AG04450 (cell line): ENCODE results near the gene SYT3. TPM values are rescaled to one million over a fixed set of nuclear protein-coding genes. Genes with fewer than 3 reads are reported as not detected.
"Not testable (repeated sequence)": the region's sequence is repeated elsewhere in the genome, so short reads cannot be mapped to it uniquely, and the experiment has no call there.

ENCODE experiments used
- CTCF ChIA-PET: fragments of 300-600, 350-600 bp; formaldehyde crosslinking; extraction: SDS; loops from one replicate; lab custom pipeline; 2022; ENCODE audit warnings: antibody characterized with exemption, inconsistent platforms; lab: Charles Lee
- POLR2A ChIA-PET: fragments of 350-600 bp; formaldehyde crosslinking; extraction: SDS; loops from one replicate; lab custom pipeline; 2021; ENCODE audit warnings: antibody characterized with exemption, inconsistent platforms; lab: Yijun Ruan, JAX
- DNase-seq: peaks from one replicate; pipeline ENCODE4 v3.0.0-alpha.2; 2011; ENCODE audit warnings: low read depth, low spot score
- H3K27ac ChIP-seq: one replicate; pipeline ENCODE4 v1.5.1; 2012; ENCODE audit warnings: low read depth, low read length, control low read depth
- H3K27me3 ChIP-seq: one replicate; pipeline ENCODE4 v1.6.0; 2012; ENCODE audit warnings: low read length; ENCODE audit not compliant: control insufficient read depth, insufficient read depth
- H3K4me3 ChIP-seq: 2 replicates; pipeline ENCODE4 v1.5.1; 2011; ENCODE audit warnings: mild to moderate bottlenecking, low read depth, low read length, control low read depth
- H3K9me3 ChIP-seq: 2 replicates; pipeline ENCODE4 v1.5.1; 2012; ENCODE audit warnings: low read length; ENCODE audit not compliant: control insufficient read depth, insufficient read depth
- CTCF ChIP-seq: IDR thresholded peaks from 2 replicates; pipeline ENCODE4 v1.5.1; 2011; ENCODE audit warnings: low read depth, low read length, control low read depth, inconsistent platforms
- polyA plus RNA-seq: library from polyadenylated mRNA; depleted of rRNA; stranded (reverse); fragments of >200 nt; gene quantifications from 2 replicates; pipeline ENCODE4 v1.2.3, GENCODE V29; 2011

SYT3 gene
- polyA plus RNA-seq, 1 experiment = 0.05 TPM

- CTCF ChIA-PET = no interaction called here
- Histone ChIP-seq H3K27me3 (peaks cover 4% of the 10 kb centered on the region), H3K9me3 (peaks cover 15% of the 10 kb centered on the region), H3K4me3 (no peak overlapping the region), H3K27ac (no peak overlapping the region)
- POLR2A ChIA-PET = no interaction called here
- DNase-seq = no peak
- TF ChIP-seq CTCF = no peak
Observed at GRCh38 chr19:50602496-50602895, 37.2 kb downstream of the SYT3 start.

- H3K9me3 ChIP-seq = peaks cover 11% of the 10 kb centered on the region
- POLR2A ChIA-PET = no interaction called here
- CTCF ChIA-PET = interaction anchor here (0.6 kb wide), 1 partner anchor 46 kb away, joined by 8 read pairs; no protein-coding TSS in a partner anchor
- no peak for TF ChIP-seq CTCF
- no peak overlapping the region for H3K27ac ChIP-seq
- H3K4me3 ChIP-seq = no peak overlapping the region
- peaks cover 4% of the 10 kb centered on the region for H3K27me3 ChIP-seq
- no peak for DNase-seq
Observed at GRCh38 chr19:50602089-50602422, 37.6 kb downstream of the SYT3 start.

GRCh38 chr19:50601407-50602088 is 38.1 kb downstream of the SYT3 start:
- Histone ChIP-seq H3K9me3 (peaks cover 7% of the 10 kb centered on the region), H3K27me3 (peaks cover 4% of the 10 kb centered on the region), H3K4me3 (no peak overlapping the region), H3K27ac (no peak overlapping the region)
- CTCF ChIA-PET = interaction anchor here (0.6 kb wide), 1 partner anchor 46 kb away, joined by 8 read pairs; no protein-coding TSS in a partner anchor
- POLR2A ChIA-PET = no interaction called here
- no peak for TF ChIP-seq CTCF
- DNase-seq = no peak

- TF ChIP-seq CTCF = no peak
- Histone ChIP-seq H3K4me3 (no peak overlapping the region), H3K27ac (no peak overlapping the region), H3K27me3 (peaks cover 4% of the 10 kb centered on the region), H3K9me3 (0 out of 2 replicates have a peak, but pooled peaks cover under 1% of the 10 kb centered on the region)
- POLR2A ChIA-PET = no interaction called here
- CTCF ChIA-PET = no interaction called here
- no peak for DNase-seq
Observed at GRCh38 chr19:50599427-50599826, 40.3 kb downstream of the SYT3 start.

GRCh38 chr19:50590191-50590590 is 49.5 kb downstream of the SYT3 start:
- DNase-seq = no peak
- no peaks in the 10 kb centered on the region for H3K27me3 ChIP-seq
- H3K27ac ChIP-seq = no peak overlapping the region
- ChIA-PET CTCF (no interaction called here), POLR2A (no interaction called here)
- no peaks in the 10 kb centered on the region for H3K9me3 ChIP-seq
- no peak for TF ChIP-seq CTCF
- no peak overlapping the region for H3K4me3 ChIP-seq

- DNase-seq, H3K4me3 ChIP-seq, H3K27me3 ChIP-seq, H3K9me3 ChIP-seq, POLR2A ChIA-PET, H3K27ac ChIP-seq: not testable (repeated sequence)
- CTCF ChIA-PET = interaction anchor here (0.7 kb wide), 1 partner anchor 87 kb away, joined by 6 read pairs; no protein-coding TSS in a partner anchor
Observed at GRCh38 chr19:50581795-50582660, 57.7 kb downstream of the SYT3 start.
